B cell (primary cell): Measurements from ENCODE around the gene PSMD6. TPM values are rescaled to one million over a fixed set of nuclear protein-coding genes. Genes with fewer than 3 reads are reported as not detected.

ENCODE experiments used
- ATAC-seq: fragments of 200-7000 bp; cut with Tn5 transposase; one replicate; pipeline ENCODE4 v1.10.0; 2021; ENCODE audit warnings: low read depth, mild to moderate bottlenecking, moderate number of reproducible peaks, moderate library complexity
- CTCF ChIA-PET: fragments of 350-600 bp; sonication (Branson Sonifier 250); formaldehyde crosslinking; loops from one replicate; lab custom pipeline; 2021; ENCODE audit warnings: antibody characterized with exemption, inconsistent platforms; lab: Charles Lee
- POLR2A ChIA-PET: fragments of 350-600 bp; sonication (Branson Sonifier 250); formaldehyde crosslinking; loops from one replicate; lab custom pipeline; 2021; ENCODE audit warnings: antibody characterized with exemption; lab: Charles Lee
- DNase-seq: peaks from one replicate; pipeline ENCODE4 v3.0.0; 2013
- H2AFZ ChIP-seq: 2 replicates; pipeline ENCODE4 v1.6.1; 2012; ENCODE audit warnings: mild to moderate bottlenecking, low read depth, low read length; ENCODE audit not compliant: insufficient read depth, poor library complexity, severe bottlenecking
- H3K27ac ChIP-seq, 2 donors: 1 replicate in 1 of 2; 2 replicates in 1 of 2; pipeline ENCODE4 v1.5.1; 2012 to 2013; ENCODE audit warnings: low read length in 2 of 2, mild to moderate bottlenecking in 2 of 2, moderate library complexity in 1 of 2
- H3K27me3 ChIP-seq, 4 experiments: fragments of 200-600 bp in 1 of 4; sonication (generic) in 1 of 4; replicated peaks in 1 of 4; 1 replicate in 2 of 4; 2 replicates in 2 of 4; pipeline versions ENCODE4 v1.6.1 to v1.7.0; 2013 to 2016; ENCODE audit warnings: low read length in 3 of 4, mild to moderate bottlenecking in 2 of 4, mixed read lengths in 1 of 4, moderate library complexity in 1 of 4; ENCODE audit not compliant: insufficient read depth in 4 of 4, control insufficient read depth in 3 of 4; ENCODE audit errors: control extremely low read depth in 1 of 4
- H3K36me3 ChIP-seq, 2 experiments: replicated peaks in 1 of 2; 1 replicate in 1 of 2; 2 replicates in 1 of 2; pipeline versions ENCODE4 v1.6.1 to v1.7.1; 2013; ENCODE audit warnings: low read length in 1 of 2; ENCODE audit not compliant: insufficient read depth in 2 of 2, control insufficient read depth in 1 of 2; ENCODE audit errors: control extremely low read depth in 1 of 2, extremely low read depth in 1 of 2
- H3K4me1 ChIP-seq, 2 donors: fragments of 200-600 bp in 1 of 2; sonication (generic) in 1 of 2; 1 replicate in 1 of 2; 2 replicates in 1 of 2; pipeline versions ENCODE4 v1.5.1 to v1.6.1; 2013 to 2017; ENCODE audit warnings: low read length in 2 of 2; ENCODE audit not compliant: control insufficient read depth in 2 of 2, insufficient read depth in 2 of 2
- H3K4me2 ChIP-seq: replicated peaks from 2 replicates; pipeline ENCODE3; 2012; ENCODE audit warnings: mild to moderate bottlenecking, low read depth, low read length; ENCODE audit not compliant: poor library complexity, severe bottlenecking
- H3K4me3 ChIP-seq, 5 experiments: fragments of 200-600 bp in 1 of 5; sonication (generic) in 1 of 5; 1 replicate in 3 of 5; 2 replicates in 2 of 5; pipeline versions ENCODE4 v1.5.1 to v1.7.0; 2011 to 2016; ENCODE audit warnings: low read length in 4 of 5, mild to moderate bottlenecking in 4 of 5, low read depth in 2 of 5, control low read depth in 1 of 5, moderate library complexity in 1 of 5; ENCODE audit not compliant: insufficient read depth in 1 of 5; ENCODE audit errors: control extremely low read depth in 1 of 5, extremely low read depth in 1 of 5
- H3K79me2 ChIP-seq: fragments of 200-600 bp; sonication (generic); one replicate; pipeline ENCODE4 v1.6.0; 2016; ENCODE audit warnings: low read length; ENCODE audit not compliant: control insufficient read depth, insufficient read depth
- H3K9ac ChIP-seq: fragments of 200-600 bp; sonication (generic); 2 replicates; pipeline ENCODE4 v1.6.1; 2017; ENCODE audit warnings: mild to moderate bottlenecking, low read length, moderate library complexity
- H3K9me3 ChIP-seq, 3 donors: one replicate each; pipeline versions ENCODE4 v1.6.1 to v1.7.1; 2013; ENCODE audit warnings: low read length in 2 of 3; ENCODE audit not compliant: control insufficient read depth in 2 of 3, insufficient read depth in 1 of 3; ENCODE audit errors: control extremely low read depth in 1 of 3
- H4K20me1 ChIP-seq: 2 replicates; pipeline ENCODE4 v1.6.0; 2012; ENCODE audit warnings: mild to moderate bottlenecking, low read length; ENCODE audit not compliant: insufficient read depth, control insufficient read depth, poor library complexity, severe bottlenecking
- H3K27ac Mint-ChIP-seq: one replicate; pipeline ENCODE4 v1.8.0; 2021; ENCODE audit warnings: mixed read lengths
- H3K27me3 Mint-ChIP-seq: one replicate; pipeline ENCODE4 v1.8.0; 2021; ENCODE audit warnings: mixed read lengths
- H3K4me1 Mint-ChIP-seq: one replicate; pipeline ENCODE4 v1.8.0; 2021; ENCODE audit warnings: mixed read lengths
- H3K4me3 Mint-ChIP-seq: one replicate; pipeline ENCODE4 v1.8.0; 2021; ENCODE audit warnings: mixed read lengths
- H3K9me3 Mint-ChIP-seq: one replicate; pipeline ENCODE4 v1.8.0; 2022; ENCODE audit warnings: mixed read lengths; ENCODE audit not compliant: insufficient read depth
- EZH2 ChIP-seq: IDR thresholded peaks from 2 replicates; pipeline ENCODE4 v1.6.1; 2012; ENCODE audit warnings: borderline replicate concordance, low read depth, mild to moderate bottlenecking, moderate library complexity, low read length; ENCODE audit not compliant: insufficient read depth, poor library complexity, severe bottlenecking
- WGBS: methylation state at CpG from one replicate; pipeline ENCODE4 v1.1.5; 2013; ENCODE audit warnings: missing lambda C conversion rate; ENCODE audit not compliant: insufficient coverage; 5-methylcytosine and 5-hydroxymethylcytosine counted together
- intact Hi-C: fragments of 100-400 bp; cut with micrococcal nuclease; formaldehyde crosslinking; loops from one replicate; pipeline ENCODE4 v1.10.0; 2022
- polyA plus RNA-seq: library from polyadenylated mRNA; depleted of rRNA; stranded (reverse); fragments of >200 nt; gene quantifications from 2 replicates; pipeline ENCODE4 v1.2.3, GENCODE V29; 2012
- total RNA-seq, 2 donors: library from RNA; stranded (reverse); fragments of 120-200 nt in 1 of 2; gene quantifications; 1 replicate in 1 of 2; 2 replicates in 1 of 2; pipeline versions ENCODE4 v1.2.3 to v1.2.4, GENCODE V29; 2013 to 2022
- TF ChIP-seq, protein P1 (sequence below): fragments of 200-600 bp; IDR thresholded peaks from one replicate; pipeline ENCODE4 v1.8.0; 2022; ENCODE audit warnings: antibody characterized with exemption, mild to moderate bottlenecking

Gene PSMD6
- total and polyA plus RNA-seq, 2 donors (not counting 1 experiment from before 2014, with no cell fraction given): 34.7 to 63.4 TPM

DNA sequence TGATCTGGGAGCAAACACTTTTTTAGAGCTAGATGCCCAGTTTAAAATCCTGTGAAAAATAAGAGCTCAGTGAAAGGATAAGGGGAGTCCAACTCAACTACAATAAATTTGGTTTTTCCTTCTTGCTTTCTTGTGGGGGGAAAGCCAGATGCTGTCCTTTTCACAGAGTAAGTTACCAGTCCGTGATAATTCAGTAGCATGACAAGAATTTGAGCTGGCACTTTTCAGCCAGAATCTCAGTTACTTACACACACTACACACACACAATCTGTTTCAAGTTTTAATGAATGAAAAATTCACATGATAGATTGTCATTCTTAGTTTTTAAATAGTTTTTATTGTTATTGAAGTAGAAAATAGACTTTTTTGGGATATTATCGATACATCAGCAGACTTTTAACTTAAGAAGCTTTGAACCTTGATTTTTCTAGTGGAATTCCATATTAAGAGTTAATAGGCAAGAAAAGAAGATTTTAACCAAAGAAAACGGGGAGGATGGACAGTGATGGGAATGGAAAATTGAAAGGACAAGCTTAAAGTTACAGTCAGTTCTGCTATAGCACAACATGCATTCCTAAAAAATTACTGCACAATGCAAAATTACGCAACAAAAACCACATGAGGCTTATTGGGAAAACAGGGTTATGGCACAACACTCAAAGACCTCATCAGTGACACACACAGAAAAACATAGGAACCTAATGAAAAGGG is 47.0 kb downstream of the PSMD6 start:
- intact Hi-C loops: no loop called here
- H3K4me2 ChIP-seq: no peak overlapping the region
- ChIA-PET CTCF (interaction anchor here (1.3 to 4.5 kb wide), 3 partner anchors 10 to 17 kb away, joined by 3 to 27 read pairs (median 16); no protein-coding TSS in a partner anchor), POLR2A (interaction anchor here (0.6 kb wide), 1 partner anchor 27 kb away, joined by 3 read pairs; no protein-coding TSS in a partner anchor)
- no peak overlapping the region for H3K27ac ChIP-seq
- Mint-ChIP-seq H3K9me3 (no peaks in the 10 kb centered on the region), H3K27ac (no peak overlapping the region), H3K27me3 (no peaks in the 10 kb centered on the region), H3K4me1 (peaks cover 24% of the 10 kb centered on the region), H3K4me3 (no peak overlapping the region)
- no peak for DNase-seq
- no peak for TF ChIP-seq EZH2
- TF ChIP-seq, protein P1, sequence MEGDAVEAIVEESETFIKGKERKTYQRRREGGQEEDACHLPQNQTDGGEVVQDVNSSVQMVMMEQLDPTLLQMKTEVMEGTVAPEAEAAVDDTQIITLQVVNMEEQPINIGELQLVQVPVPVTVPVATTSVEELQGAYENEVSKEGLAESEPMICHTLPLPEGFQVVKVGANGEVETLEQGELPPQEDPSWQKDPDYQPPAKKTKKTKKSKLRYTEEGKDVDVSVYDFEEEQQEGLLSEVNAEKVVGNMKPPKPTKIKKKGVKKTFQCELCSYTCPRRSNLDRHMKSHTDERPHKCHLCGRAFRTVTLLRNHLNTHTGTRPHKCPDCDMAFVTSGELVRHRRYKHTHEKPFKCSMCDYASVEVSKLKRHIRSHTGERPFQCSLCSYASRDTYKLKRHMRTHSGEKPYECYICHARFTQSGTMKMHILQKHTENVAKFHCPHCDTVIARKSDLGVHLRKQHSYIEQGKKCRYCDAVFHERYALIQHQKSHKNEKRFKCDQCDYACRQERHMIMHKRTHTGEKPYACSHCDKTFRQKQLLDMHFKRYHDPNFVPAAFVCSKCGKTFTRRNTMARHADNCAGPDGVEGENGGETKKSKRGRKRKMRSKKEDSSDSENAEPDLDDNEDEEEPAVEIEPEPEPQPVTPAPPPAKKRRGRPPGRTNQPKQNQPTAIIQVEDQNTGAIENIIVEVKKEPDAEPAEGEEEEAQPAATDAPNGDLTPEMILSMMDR: no peak
- H3K4me1 ChIP-seq: peaks cover 0 to 8% of the 10 kb centered on the region in 2 donors
- no peaks in the 10 kb centered on the region for H3K9me3 ChIP-seq
- ATAC-seq: no peak
- peaks cover 65% of the 10 kb centered on the region for H3K79me2 ChIP-seq
- no CpG with 5 or more reads among the region's 4 CpGs for WGBS
- no peak overlapping the region for H3K4me3 ChIP-seq
- no peaks in the 10 kb centered on the region for H3K27me3 ChIP-seq
- H3K9ac ChIP-seq: no peak overlapping the region
- H2AFZ ChIP-seq: no peak overlapping the region
- H4K20me1 ChIP-seq: peaks cover 53% of the 10 kb centered on the region
- H3K36me3 ChIP-seq: peaks cover 0 to 27% of the 10 kb centered on the region in 2 experiments

DNA sequence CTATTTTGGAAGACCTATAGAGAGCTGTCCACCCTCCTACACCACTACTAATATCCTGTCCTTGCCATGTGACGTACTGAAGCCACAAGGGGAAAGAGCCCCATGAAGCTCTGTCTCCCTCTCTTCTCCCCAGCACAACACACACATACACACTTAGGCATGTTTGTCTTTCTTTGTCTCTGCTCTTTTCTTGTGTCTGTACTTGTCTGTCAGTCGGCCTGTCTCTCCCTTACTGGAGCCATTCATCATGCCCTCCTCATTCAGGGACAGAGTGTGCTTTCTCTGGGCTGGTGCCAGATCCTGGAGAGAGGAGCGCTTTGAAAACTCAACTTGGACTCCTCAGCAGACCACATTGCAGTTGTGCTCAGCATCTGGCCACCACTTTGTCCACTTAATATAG is 47.6 kb downstream of the PSMD6 start:
- Histone ChIP-seq H2AFZ (no peak overlapping the region), H3K9me3 (no peaks in the 10 kb centered on the region), H3K79me2 (peaks cover 69% of the 10 kb centered on the region), H3K9ac (no peak overlapping the region), H3K27ac (no peak overlapping the region), H3K27me3 (no peaks in the 10 kb centered on the region), H3K4me1 (peaks cover 0 to 8% of the 10 kb centered on the region in 2 donors), H3K4me2 (no peak overlapping the region), H3K36me3 (peaks cover 0 to 21% of the 10 kb centered on the region in 2 experiments), H3K4me3 (no peak overlapping the region), H4K20me1 (peaks cover 59% of the 10 kb centered on the region)
- intact Hi-C loops: no loop called here
- Mint-ChIP-seq H3K27ac (no peak overlapping the region), H3K4me1 (peaks cover 30% of the 10 kb centered on the region), H3K4me3 (no peak overlapping the region), H3K27me3 (no peaks in the 10 kb centered on the region), H3K9me3 (no peaks in the 10 kb centered on the region)
- ATAC-seq: no peak
- 100% methylated on average over 3 of the region's 3 CpGs for WGBS
- no peak for DNase-seq
- TF ChIP-seq, protein P1: no peak
- TF ChIP-seq EZH2: no peak
- CTCF ChIA-PET: interaction anchor here (1.3 to 4.5 kb wide), 2 partner anchors 9 to 17 kb away, joined by 3 to 27 read pairs; no protein-coding TSS in a partner anchor
- POLR2A ChIA-PET: interaction anchor here (0.6 kb wide), 1 partner anchor 28 kb away, joined by 3 read pairs; no protein-coding TSS in a partner anchor
